OCI-M2 (cell line): ENCODE results near the gene PDLIM4.

Source experiments
- DNase-seq: peaks from one replicate; lab custom pipeline; 2025; ENCODE audit not compliant: unreplicated experiment; lab: John Stamatoyannopoulos, UW

The PDLIM4 gene

DNA sequence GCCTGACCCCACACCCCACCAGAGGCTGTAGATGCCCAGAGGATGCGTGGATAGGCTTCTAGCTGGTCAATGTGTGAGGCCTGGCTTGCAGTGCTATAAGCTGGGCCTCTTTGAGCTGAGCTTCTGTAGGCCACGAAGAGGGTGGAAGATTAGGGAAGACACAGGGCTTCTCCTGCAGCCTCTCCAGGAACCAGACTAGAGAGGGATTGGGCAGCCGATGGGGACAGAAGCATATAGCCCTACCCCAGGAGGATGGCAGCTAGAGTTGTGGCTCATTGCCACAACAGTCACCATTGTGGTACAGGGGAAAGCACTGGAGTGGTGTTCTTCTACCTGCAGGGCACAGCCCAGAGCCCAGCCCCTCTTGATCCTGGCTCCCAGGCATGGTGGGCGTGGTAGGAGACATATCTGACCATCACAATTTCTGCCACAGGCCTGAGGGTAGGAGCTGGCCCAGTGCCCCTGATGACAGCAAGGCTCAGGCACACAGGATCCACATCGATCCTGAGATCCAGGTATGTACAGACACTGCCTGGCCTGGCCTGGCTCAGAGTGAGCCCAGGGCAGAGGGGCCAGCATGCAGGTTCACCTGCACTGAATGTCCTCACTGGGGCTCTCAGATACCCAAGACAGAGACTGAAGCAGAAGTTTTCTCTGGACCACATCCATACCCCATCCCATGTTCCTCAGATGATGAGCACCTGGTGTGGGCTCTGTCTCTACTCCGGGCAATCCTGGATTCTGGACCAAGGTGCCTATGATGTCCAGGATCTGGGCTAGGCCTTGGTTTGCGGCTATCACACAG lies 8.7 kb downstream of the PDLIM4 start:
- no peak for DNase-seq

DNA sequence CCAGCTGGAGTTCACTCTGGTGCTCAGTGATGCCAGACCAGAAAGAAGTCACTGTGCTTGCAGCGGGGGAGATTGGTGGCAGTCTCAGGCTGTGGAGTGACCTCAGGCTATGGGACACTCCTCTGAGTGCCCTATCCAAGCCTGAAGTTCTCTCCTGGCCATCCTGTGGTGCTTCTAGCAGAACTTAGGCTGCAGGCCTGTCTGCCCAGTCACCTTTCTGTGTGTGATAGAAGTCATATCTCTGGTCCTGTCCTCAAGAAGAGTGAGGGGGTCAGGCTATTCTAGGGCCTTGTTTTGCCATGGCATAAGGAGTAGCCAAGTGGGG lies 9.3 kb downstream of the PDLIM4 start:
- DNase-seq, result no peak

DNA sequence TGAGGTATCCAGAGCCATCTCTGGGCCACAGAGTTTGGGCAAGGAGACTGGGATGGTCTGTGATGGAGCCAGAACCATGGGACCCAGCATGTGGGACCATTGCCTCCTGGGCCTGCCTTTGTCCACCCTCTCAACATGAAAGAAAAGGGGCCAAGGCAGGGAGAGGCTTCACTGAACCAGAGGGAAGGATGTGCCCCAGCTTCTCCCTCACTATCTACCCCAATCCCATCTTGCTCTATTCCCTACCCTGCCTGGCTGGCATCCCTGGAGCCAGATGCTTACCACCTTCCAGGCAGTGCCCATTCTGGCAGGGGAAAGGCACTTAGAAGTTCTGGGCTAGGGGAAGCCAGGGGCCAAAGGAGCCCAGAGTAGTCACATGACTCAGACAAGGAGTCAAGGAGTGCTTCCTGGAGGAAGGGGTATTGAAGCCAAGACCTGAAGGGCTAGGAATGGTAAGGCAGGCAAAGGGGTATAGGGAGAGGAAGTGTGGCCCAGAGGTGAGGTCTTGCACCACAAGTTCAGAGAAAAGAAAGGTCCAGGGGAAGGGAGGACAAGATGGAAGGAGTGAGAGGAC lies 9.8 kb downstream of the PDLIM4 start:
- DNase-seq, result no peak

DNA sequence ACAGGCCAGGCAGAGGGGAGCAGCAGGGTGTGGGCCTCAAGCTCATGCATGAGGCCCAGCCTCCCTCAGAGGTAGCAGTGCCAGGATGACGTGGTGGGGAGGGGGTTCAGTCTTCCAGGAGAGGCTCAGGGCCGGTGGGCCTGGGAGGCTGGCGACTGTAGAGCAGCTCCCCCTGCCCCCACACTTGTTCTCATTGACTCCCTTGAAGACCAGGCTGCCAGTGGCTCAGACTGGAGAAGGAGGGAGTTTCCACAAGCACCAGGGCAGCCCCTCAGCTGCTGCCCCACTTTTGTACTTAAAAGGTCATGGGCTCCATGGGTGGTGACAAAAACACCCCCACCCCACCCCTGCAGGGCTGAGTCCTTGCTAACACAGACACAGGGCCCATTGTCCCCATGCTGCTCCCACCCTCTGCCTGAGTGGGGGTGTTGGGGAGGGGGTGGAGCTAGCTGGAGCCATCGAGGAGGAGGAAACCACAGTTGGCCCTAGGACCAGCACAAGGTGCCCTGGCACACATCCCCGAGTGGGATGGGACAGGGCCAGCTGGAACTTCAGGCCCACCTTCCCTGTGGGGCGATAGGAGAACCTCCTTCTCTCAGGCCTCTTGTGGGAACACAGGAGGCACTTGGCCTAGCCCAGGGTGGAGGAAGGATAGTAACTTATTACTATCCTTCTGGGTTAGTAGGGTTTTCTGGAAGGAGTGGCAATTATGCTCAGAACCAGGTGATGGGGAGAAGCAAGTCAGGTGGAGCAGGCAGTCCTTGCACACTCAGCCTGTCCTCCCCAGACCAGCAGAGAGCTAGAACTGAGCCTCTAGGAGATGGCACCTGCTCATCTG lies 10.7 kb downstream of the PDLIM4 start:
- no peak for DNase-seq

DNA sequence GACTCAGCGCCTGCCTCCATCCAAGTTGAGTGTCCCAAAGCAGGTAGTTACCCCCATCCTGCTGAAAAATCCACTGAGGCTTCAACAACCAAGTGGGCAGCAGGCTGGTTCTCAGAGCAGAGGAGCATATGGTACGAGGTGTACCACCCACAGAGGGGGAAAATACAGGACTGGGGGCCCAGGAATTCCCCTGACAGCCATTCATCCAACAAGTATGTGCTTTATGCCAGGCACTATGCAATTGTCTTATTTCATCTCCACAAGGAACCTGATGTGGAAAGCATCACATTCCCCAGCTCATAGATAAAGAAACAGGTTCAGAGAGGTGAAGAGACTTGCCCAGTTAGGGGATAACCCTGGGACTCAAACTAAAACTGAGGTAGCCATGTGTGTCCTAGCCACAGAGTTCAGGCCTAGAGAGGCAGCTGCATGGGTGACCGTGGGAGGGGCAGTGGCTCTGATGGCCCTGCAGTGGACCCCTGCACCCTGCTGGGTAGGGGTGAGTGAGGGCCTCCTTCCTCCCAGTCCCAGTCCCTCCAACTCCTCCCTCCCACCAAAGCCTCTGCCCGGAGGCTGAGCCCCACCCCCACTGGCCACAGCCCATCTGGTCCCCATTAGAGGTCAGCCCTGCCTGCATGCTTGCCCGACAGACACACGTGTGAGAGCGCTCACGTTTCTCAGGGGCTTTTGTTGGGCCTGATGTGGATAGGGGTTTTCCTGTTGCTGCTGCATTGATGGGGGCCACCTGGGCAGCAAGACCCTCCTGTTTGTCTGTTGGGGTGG lies 11.5 kb downstream of the PDLIM4 start:
- DNase-seq, result no peak

DNA sequence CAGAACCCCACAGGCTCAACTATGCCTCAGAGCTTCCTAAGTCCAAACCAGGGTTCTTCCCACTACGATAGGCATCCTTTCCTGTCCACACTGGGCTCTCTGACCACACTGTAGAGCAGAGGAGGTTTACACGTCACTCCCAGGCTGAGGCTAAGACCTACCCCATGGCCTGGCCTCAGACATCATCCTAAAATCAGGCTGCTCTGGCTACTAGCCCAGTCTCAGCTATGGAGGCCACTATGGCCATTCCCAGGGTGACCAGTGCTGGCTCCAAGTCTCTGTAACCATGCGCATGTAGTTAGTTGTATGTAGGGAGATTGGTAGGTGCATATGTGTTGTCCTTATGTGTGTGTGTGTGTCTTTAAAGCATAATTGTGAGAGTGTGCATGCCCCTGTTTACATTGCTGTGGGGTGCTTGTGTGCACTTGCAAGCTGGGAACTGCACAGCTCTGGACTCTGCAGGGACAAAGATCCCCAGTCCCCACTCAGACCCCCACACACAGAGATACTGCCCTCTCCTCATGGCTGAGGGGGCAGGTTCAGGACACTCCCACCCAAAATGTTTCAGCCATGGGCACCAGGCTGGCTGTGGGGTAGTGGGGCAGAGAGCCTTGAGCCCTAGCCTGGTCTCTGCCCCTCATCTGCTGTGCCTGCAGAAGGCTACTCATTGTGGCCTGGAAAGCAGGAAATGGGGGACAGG lies 12.3 kb downstream of the PDLIM4 start:
- DNase-seq, result no peak

DNA sequence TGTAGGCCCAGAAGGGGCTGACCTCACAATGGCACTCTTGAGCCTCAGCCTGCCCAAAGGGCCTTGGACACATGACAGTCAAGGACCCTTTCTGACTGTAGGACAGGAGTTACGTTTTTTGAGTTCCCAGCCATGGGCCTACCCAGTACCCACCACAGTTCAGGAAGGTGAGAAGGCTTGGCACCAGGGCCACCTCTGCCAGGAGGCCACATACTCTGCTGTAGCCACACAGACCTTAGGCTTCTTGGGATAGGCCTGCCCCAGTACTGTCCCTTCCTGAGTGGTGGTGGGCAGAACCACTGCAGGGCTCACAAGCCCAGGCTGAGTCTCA lies 12.8 kb downstream of the PDLIM4 start:
- no peak for DNase-seq

DNA sequence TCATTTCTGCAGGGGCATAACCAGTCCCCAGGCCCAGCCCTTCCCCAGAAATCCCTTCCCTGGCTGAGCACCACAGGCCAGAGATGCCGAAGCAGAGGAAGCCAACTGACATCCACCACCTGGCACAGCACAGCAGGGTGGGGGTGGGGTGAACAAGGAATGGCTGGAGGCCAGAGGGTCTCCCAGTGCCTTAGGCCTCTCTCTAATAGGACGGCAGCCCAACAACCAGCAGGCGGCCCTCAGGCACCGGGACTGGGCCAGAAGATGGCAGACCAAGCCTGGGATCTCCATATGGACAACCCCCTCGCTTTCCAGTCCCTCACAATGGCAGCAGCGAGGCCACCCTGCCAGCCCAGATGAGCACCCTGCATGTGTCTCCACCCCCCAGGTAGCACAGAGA lies 13.2 kb downstream of the PDLIM4 start:
- DNase-seq, result no peak

DNA sequence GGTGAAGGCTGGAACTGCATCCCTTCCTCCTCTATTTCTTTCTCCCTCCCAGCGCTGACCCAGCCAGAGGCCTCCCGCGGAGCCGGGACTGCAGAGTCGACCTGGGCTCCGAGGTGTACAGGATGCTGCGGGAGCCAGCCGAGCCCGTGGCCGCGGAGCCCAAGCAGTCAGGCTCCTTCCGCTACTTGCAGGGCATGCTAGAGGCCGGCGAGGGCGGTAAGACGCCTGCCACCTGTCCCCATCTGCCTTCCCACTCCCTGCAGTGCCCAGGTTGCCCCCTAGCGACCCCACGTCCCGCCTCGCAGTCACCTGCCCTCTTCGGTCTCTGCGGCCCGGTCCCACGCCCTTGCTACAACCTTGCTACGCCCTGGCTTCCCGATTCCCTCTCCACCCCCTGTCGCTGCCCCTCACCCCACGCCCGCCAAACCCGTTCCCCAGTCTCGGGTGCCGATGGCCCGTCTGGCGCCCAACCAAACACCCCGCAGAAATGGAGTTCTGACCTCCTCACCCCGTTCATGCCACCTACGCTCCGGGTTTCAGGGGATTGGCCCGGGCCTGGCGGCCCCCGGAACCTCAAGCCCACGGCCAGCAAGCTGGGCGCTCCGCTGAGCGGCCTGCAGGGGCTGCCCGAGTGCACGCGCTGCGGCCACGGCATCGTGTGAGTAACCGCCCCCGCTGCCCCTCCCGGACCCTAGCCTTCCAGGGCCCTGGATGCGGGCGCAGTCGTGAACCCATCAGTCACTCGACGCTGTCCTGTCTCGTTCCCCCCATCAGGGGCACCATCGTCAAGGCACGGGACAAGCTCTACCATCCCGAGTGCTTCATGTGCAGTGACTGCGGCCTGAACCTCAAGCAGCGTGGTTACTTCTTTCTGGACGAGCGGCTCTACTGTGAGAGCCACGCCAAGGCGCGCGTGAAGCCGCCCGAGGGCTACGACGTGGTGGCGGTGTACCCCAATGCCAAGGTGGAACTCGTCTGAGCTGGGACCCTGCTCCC lies 14.1 kb downstream of the PDLIM4 start:
- DNase-seq, result no peak

DNA sequence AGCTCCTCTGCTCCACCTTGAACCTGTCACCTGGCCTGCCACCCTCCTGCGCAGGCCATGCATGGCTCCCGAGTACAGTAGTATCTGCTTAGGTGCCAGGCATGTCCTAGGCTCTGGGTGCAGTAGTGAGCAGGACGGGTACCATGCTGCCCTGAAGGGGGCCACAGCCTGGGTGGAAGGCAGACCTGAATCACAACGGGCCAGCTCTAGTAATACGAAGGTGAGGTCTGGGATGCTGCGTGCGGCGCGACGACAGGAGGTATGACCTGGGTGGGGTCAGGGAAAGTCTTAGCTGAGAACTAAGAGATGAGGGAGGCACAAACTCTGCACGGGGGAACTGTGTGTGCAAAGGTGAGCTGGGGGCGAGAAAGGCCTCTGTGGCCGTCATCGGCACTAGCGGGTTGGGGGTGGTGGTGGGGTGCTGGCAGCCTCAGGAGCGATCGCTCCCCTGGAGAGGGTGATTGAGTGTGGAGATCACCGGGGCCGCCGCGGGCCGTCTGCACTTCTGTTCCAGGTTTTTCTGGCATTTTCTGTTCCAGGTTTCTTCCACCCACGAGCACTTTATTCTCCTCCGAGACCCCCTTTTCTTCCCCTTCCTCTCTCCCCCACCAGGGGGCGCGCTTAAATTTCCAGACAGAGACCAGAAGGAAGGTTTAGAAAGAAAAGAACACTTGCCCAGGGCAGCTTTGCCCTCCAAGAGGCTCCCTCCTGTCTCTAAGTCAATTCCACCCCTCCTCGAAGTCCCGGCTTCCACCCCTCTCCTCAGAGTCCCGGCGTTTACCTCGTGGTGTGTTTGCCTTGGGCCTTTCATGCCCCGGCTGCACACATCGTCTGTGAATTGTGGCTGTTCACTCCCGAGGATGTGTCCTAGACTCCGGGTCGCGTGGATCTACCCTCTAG lies 15.1 kb downstream of the PDLIM4 start:
- no peak for DNase-seq

DNA sequence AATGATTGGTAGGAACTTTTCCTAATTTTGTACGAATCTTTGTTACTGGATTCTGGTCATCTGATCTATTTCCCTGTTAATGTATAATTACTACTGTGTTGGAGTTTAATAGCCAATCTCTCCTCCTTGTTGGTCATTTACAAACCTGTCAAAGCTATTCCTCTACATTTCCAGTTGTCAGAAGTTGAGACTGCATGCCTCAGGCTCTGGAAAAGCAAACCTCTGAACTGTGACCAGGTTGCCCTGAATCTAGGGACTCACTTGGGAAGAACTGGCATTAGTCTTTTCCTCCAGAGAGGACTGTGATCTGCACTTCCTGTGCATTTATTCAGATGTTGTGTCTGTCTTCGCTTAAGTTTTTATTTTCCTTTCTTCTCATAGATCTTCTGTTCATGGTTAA lies 16.1 kb downstream of the PDLIM4 start:
- DNase-seq, result no peak

DNA sequence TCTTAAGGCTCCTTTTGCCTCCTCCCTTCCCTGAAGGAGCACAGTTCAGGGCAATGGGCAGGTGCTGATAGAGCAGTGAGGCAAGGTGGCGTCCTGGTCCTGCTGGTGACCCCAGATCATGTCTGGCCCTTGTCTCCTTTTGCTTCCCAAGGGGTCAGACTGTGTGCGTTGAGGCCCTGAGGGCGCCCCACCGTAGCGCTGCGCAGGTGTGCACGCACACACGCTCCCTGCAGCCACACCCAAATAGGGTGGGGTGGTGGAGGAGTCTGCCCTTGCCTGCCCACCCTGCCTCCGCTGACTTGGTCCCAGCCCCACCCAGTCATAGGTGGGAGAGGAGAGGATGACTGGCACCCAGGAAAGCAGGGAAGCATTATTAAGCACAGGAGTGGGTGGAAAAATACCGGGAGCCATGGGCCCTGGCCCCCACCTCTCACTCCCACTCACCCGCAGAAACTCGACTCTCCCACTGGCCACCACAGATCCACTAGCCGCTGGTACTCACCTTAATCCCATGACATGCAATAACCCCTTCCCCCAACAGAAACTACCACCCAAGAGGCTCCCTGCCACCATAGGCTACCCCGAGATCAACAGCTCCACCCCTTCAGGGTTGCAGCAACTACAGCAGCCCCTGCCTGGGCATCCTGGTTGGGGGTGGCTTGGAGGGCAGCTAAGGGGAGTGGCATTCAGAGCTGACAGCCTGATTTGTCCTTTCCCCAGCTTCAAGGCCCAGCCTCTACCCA lies 16.7 kb downstream of the PDLIM4 start:
- no peak for DNase-seq

DNA sequence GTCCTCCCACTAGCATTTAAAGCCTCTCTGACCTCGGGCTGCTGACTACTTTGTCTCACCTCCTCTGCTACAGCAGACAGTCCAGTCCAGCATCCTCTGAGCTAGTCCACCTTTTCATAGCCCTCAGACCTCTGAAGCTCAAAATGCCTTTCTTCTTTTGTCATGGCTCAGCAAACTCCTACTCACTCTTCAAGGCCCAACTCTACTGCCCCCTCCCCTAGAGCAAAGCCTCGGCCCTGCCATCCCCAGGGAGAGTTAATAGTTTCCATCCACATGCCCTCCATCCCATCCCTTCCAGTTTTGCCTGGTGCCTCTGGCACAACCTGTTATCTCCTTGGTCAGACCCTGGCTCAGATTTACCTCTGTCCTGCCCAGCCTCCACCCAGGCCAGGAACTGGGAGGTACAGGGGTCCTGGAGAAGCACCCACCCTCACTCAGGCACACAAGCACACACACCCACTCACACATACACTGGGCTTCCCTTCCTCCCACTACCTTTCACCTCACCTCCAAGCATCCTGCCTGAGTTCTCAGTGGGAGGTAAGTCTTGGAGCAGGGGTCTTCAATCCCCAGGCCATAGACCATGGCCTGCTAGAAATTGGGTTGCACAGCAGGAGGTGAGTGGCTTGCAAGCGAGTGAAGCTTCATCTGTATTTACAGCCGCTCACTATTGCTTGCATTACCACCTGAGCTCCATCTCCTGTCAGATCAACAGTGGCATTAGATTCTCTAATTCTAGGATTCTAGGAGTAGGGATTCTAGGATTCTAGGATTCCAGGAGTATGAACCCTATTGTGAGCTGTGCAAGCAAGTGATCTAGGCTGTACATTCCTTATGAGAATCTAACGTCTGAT lies 18.1 kb downstream of the PDLIM4 start:
- DNase-seq, result no peak

DNA sequence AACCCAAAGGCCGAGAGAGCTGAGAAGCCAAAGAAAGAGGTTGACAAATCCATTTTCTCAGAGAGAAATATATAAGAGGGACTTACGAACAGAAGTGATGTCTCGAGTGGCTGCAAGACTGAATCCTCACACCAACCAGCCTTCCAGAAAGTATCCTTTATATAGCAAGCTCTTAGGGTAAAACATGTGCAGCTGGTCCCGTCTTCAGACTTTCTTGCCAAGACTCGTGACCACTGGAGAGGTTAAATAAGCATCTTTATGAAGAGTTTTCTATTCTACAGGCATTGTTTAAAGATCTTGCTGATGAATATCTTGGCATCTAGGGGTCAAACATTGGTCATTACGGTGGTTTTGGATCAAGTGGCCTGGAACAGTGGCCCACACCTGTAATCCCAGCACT lies 19.8 kb downstream of the PDLIM4 start:
- no peak for DNase-seq

DNA sequence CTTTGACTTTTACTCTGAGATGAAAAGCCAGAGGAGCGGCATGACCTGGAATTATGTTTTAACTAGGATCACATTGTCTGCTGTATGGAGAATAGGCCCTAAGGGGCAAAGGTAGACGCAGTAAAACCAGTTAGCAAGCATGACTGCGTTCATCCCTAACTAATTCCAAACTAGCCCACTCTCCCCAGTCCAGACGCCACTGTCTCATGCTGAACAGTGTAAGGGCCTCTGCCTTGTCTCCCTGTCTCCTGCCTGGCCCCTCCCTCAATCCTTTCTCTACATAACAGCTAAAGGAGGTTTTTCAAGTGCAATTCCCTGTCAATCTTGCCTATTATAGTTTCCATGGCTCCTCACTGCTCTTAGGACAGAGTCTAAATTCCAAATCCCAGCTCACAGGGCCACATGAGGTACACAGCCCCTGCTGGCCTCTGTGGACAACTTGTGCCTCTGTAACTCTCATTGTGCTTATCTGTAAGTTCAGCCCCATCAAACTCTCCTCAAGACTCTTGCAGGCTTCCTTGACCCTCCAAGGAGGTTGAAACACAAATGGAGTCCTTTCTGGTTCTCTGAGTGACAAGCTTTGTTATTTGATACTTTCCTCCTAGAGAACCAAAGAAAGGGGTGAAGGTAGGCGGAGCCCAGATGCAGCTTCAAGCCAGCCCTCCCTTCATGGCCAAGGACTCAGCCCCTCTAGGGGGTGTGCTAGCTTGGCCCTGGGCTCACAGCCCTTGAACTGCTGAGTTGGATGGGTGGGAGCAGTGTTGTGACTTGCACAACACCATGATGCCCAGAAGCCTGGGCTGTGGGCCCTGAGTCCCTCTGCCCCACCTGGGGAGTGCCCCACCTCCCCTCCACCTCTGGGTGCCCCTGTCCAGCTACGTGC lies 20.7 kb downstream of the PDLIM4 start:
- DNase-seq, result no peak

DNA sequence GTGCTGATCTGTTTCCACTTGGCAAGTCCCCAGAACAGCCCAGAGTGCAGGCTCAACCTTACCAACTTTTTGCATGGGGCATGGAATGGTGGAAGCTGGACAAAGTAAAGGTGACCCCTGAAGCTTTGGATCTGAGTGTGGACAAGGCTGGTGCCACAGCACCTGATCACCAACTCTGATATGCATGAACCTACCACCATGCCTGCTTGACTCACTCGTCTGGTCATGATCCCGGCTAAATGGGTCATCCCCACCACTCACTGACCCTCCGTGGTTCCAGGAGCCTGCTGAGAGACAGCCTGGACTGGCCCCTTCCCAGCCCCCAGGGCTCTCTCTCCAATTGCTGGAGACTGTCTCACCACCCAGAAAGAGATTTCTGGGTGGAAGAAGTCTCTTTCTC lies 22.3 kb downstream of the PDLIM4 start:
- no peak for DNase-seq
